GM12875 (cell line): ENCODE results near the gene MN1.

ENCODE experiments used
- H3K4me3 ChIP-seq: one replicate; pipeline ENCODE4 v1.5.1; 2011; ENCODE audit warnings: low read depth, low read length, control low read depth
- CTCF ChIP-seq: IDR thresholded peaks from 2 replicates; pipeline ENCODE4 v1.5.1; 2011; ENCODE audit warnings: low read depth, mild to moderate bottlenecking, control low read depth, inconsistent platforms, low read length, moderate library complexity, borderline replicate concordance; ENCODE audit not compliant: insufficient read depth

Gene MN1

GRCh38 chr22:27804470-27805297 lies 3.1 kb upstream of the MN1 start:
- peak; percentile 61 for TF ChIP-seq CTCF
- no peak overlapping the region for H3K4me3 ChIP-seq

GRCh38 chr22:27803841-27804415 lies 2.4 kb upstream of the MN1 start:
- no peak for TF ChIP-seq CTCF
- H3K4me3 ChIP-seq: no peak overlapping the region

GRCh38 chr22:27802346-27803073 lies 954 bp upstream of the MN1 start:
- TF ChIP-seq CTCF: no peak
- H3K4me3 ChIP-seq: no peak overlapping the region

- TF ChIP-seq CTCF: no peak
- H3K4me3 ChIP-seq: no peak overlapping the region
Measured at GRCh38 chr22:27801202-27801615, 347 bp downstream of the MN1 start.

- no peak overlapping the region for H3K4me3 ChIP-seq
Measured at GRCh38 chr22:27800250-27801201, 1.0 kb downstream of the MN1 start.

GRCh38 chr22:27799827-27800249 lies 1.7 kb downstream of the MN1 start:
- no peak overlapping the region for H3K4me3 ChIP-seq
- TF ChIP-seq CTCF: no peak

More at GRCh38 chr22:27800250-27801201, 1.0 kb downstream of the MN1 start:
- no peak for TF ChIP-seq CTCF
